Right lobe of liver (tissue), 4 donors: ENCODE results near the gene PEX3.

Experiments used
- CTCF ChIP-seq, 4 donors: fragments of 200-600 bp in 3 of 4; fragments of 450-650 bp in 1 of 4; IDR thresholded peaks; one replicate each; pipeline versions ENCODE4 v1.5.1 to v1.8.0; 2016 to 2022; ENCODE audit warnings: antibody characterized with exemption in 4 of 4, mild to moderate bottlenecking in 2 of 4
- POLR2A ChIP-seq: fragments of 450-650 bp; IDR thresholded peaks from one replicate; pipeline ENCODE4 v1.6.1; 2017; ENCODE audit warnings: antibody characterized with exemption, mild to moderate bottlenecking
- donor health status: DM: no; HTN: no; CAD: no.
- donor health status: DM: no; HTN: no; CAD: no.
- donor health status: DM: no; HTN: yes; CAD: no.

DNA sequence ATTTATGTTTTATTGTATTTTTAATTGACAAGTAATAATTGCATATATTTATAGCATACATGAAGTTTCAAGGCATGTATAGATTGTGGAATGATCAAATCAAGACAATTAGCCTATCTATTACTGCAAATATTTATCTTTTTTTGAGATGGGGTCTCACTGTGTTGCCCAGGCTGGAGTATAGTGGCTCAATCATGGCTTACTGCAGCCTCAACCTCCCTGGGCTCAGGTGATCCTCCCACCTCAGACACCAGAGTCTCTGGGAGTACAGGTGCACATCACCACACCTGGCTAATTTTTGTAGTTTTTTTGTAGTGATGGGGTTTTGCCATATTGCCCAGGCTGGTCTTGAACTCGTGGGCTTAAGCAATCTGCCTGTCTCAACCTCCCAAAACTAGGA is 77.1 kb downstream of the PEX3 start:
- no peak for TF ChIP-seq POLR2A
- TF ChIP-seq CTCF (IDR thresholded peaks at IDR 0.05): no peak
